MM.1S (cell line): ENCODE measurements around the gene ARFIP1.

Experiments used
- EZH2 ChIP-seq: fragments of 300-600 bp; sonication (generic); optimal IDR thresholded peaks from 2 replicates; pipeline ENCODE3; 2017; ENCODE audit warnings: low read depth, mild to moderate bottlenecking, antibody characterized with exemption, low read length, mixed read lengths
- TF ChIP-seq, protein P1 (sequence below): fragments of 300-600 bp; sonication (generic); IDR thresholded peaks from 2 replicates; pipeline ENCODE4 v1.5.1; 2016; ENCODE audit warnings: antibody characterized with exemption, low read length, mixed read lengths

DNA sequence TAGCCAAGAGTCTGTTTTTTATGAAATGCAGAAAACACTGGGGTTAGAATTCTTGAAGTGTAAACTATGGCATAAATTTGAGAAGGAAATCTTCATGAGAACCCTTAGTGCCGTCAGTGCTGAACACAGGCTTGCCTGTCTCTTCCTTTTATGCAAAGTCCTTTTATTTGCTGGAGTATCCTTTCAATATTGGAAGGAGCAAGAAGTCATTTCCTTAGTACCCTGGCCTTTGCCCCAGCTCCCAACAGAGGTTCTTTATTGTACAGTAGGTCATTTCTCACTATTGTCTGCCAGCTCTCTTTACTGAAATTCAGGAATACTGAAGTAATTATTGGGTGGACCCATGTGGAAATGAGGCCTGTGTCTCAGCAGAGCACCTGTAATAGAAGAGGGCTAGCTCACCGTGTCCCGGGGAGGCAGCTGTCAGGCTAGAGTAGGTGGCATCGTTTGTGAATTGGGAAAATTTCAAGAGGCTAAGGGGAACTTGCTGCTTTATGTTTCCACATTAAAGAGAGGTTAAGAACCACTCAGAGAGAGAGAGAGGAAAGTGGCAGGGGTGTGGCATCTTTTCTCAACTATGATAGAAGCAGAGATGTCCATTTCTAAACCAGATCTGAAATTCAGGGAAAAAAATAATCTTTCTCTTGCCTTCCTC, 165.0 kb downstream of the ARFIP1 start:
- TF ChIP-seq, protein P1, sequence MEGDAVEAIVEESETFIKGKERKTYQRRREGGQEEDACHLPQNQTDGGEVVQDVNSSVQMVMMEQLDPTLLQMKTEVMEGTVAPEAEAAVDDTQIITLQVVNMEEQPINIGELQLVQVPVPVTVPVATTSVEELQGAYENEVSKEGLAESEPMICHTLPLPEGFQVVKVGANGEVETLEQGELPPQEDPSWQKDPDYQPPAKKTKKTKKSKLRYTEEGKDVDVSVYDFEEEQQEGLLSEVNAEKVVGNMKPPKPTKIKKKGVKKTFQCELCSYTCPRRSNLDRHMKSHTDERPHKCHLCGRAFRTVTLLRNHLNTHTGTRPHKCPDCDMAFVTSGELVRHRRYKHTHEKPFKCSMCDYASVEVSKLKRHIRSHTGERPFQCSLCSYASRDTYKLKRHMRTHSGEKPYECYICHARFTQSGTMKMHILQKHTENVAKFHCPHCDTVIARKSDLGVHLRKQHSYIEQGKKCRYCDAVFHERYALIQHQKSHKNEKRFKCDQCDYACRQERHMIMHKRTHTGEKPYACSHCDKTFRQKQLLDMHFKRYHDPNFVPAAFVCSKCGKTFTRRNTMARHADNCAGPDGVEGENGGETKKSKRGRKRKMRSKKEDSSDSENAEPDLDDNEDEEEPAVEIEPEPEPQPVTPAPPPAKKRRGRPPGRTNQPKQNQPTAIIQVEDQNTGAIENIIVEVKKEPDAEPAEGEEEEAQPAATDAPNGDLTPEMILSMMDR = no peak
- TF ChIP-seq EZH2 = no peak
